ENCODE measurements around the gene NEK11.

DNA sequence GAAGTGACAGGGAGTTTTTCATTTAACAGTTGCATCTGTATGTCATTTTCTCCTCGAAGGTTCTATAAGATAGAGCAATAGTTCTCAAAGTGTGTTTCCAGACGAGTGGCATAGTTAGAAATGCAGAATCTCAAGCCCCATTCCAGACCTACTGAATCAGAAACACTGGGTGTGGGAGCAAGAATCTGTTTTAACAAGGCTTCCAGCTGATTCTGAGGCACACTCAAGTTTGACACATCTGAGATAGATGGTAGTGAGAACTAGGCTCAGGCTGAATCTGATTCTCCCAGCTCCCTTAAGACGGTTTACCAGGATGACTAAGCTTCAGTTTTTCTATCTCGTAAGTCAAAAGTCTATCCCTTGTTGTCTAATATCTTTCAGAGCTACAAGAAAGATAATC, 195.1 kb downstream of the NEK11 start:
- TF ChIP-seq, protein P1, sequence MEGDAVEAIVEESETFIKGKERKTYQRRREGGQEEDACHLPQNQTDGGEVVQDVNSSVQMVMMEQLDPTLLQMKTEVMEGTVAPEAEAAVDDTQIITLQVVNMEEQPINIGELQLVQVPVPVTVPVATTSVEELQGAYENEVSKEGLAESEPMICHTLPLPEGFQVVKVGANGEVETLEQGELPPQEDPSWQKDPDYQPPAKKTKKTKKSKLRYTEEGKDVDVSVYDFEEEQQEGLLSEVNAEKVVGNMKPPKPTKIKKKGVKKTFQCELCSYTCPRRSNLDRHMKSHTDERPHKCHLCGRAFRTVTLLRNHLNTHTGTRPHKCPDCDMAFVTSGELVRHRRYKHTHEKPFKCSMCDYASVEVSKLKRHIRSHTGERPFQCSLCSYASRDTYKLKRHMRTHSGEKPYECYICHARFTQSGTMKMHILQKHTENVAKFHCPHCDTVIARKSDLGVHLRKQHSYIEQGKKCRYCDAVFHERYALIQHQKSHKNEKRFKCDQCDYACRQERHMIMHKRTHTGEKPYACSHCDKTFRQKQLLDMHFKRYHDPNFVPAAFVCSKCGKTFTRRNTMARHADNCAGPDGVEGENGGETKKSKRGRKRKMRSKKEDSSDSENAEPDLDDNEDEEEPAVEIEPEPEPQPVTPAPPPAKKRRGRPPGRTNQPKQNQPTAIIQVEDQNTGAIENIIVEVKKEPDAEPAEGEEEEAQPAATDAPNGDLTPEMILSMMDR (IDR thresholded peaks at IDR 0.05), result no peak
- TF ChIP-seq POLR2A (IDR thresholded peaks at IDR 0.05), result no peak

Measured in uterus (tissue), 2 donors.